HepG2 (cell line): ENCODE measurements around the gene KRTAP5-1. TPM values are rescaled to one million over a fixed set of nuclear protein-coding genes. Genes with fewer than 3 reads are reported as not detected.

ENCODE experiments used
- ATAC-seq: fragments of 200-7000 bp; cut with Tn5 transposase; 3 replicates; pipeline ENCODE4 v1.9.1; 2020; ENCODE audit warnings: mild to moderate bottlenecking, moderate library complexity
- BruUV-seq: library from RNA; stranded (reverse); fragments of 400-500 nt; replicated peaks from 2 replicates; lab custom pipeline; 2021; lab: Mats Ljungman, UMichigan
- CTCF ChIA-PET: fragments of 300-600 bp; formaldehyde crosslinking; extraction: SDS; loops from one replicate; lab custom pipeline; 2021; ENCODE audit warnings: low total read pairs, inconsistent platforms, low intra/inter-chr PET ratio; lab: Yijun Ruan, JAX
- POLR2A ChIA-PET: fragments of 350-600 bp; sonication (Branson Sonifier 250); formaldehyde crosslinking; loops from one replicate; lab custom pipeline; 2020; ENCODE audit warnings: antibody characterized with exemption, inconsistent platforms; lab: Yijun Ruan, JAX
- DNase-seq: peaks from one replicate; pipeline ENCODE4 v3.0.0-alpha.2; 2015; ENCODE audit warnings: low spot score
- FAIRE-seq: peaks from 3 replicates; lab custom pipeline; 2011; peaks lifted over from hg19 to GRCh38; lab: Jason Lieb, UNC
- H2AFZ ChIP-seq: one replicate; pipeline ENCODE4 v1.6.1; 2011; ENCODE audit warnings: low read length, inconsistent platforms
- H3K27ac ChIP-seq: fragments of 300-600 bp; 3 replicates; pipeline ENCODE4 v1.8.0; 2011; ENCODE audit warnings: mixed run types, mild to moderate bottlenecking, mixed read lengths, low read length, inconsistent platforms; ENCODE audit not compliant: insufficient read depth; ENCODE audit errors: extremely low read length
- H3K27me3 ChIP-seq, 2 experiments: fragments of 200-600 bp in 1 of 2; 2 replicates in 1 of 2; 3 replicates in 1 of 2; pipeline versions ENCODE4 v1.6.0 to v1.8.0; 2011; ENCODE audit warnings: low read length in 2 of 2, mild to moderate bottlenecking in 2 of 2, moderate library complexity in 2 of 2, inconsistent platforms in 1 of 2; ENCODE audit not compliant: insufficient read depth in 2 of 2, control insufficient read depth in 1 of 2
- H3K36me3 ChIP-seq, 2 experiments: fragments of 200-600 bp in 1 of 2; replicated peaks in 1 of 2; 2 replicates in 1 of 2; 3 replicates in 1 of 2; pipeline versions ENCODE4 v1.5.1 to v1.8.0; 2011; ENCODE audit warnings: low read length in 2 of 2, inconsistent platforms in 1 of 2; ENCODE audit not compliant: insufficient read depth in 2 of 2, control insufficient read depth in 1 of 2
- H3K4me1 ChIP-seq: 2 replicates; pipeline ENCODE4 v1.5.1; 2012; ENCODE audit warnings: low read length, inconsistent platforms; ENCODE audit not compliant: insufficient read depth
- H3K4me2 ChIP-seq: 2 replicates; pipeline ENCODE4 v1.6.0; 2011; ENCODE audit warnings: low read depth, low read length, inconsistent platforms
- H3K4me3 ChIP-seq, 3 experiments: fragments of 200-600 bp in 1 of 3; sonication (generic), shearing (Covaris generic) in 1 of 3; replicated peaks in 1 of 3; 2 replicates each; pipeline ENCODE4 v1.5.1; 2011 to 2016; ENCODE audit warnings: low read length in 3 of 3, inconsistent platforms in 2 of 3, low read depth in 2 of 3, mild to moderate bottlenecking in 2 of 3, control low read depth in 1 of 3, mixed read lengths in 1 of 3; ENCODE audit not compliant: insufficient read depth in 1 of 3
- H3K79me2 ChIP-seq: one replicate; pipeline ENCODE4 v1.6.1; 2011; ENCODE audit warnings: low read length, inconsistent platforms; ENCODE audit not compliant: insufficient read depth
- H3K9ac ChIP-seq: 2 replicates; pipeline ENCODE4 v1.6.0; 2011; ENCODE audit warnings: mild to moderate bottlenecking, low read depth, low read length, inconsistent platforms; ENCODE audit not compliant: insufficient read depth
- H3K9me3 ChIP-seq: 2 replicates; pipeline ENCODE4 v1.5.1; 2012; ENCODE audit warnings: mild to moderate bottlenecking, low read length
- H4K20me1 ChIP-seq: 2 replicates; pipeline ENCODE4 v1.6.0; 2011; ENCODE audit warnings: inconsistent platforms, mild to moderate bottlenecking, low read length, moderate library complexity; ENCODE audit not compliant: insufficient read depth
- AHR ChIP-seq: IDR thresholded peaks from 2 replicates; pipeline ENCODE4 v1.6.1; 2018; ENCODE audit warnings: missing genetic modification reagents, missing compliant biosample characterization
- FOXO1 ChIP-seq: sonication (generic); formaldehyde crosslinking; IDR thresholded peaks from 2 replicates; pipeline ENCODE4 v1.4.0; 2020; ENCODE audit warnings: missing genetic modification reagents
- KLF11 ChIP-seq: IDR thresholded peaks from 2 replicates; pipeline ENCODE4 v1.6.1; 2016; ENCODE audit warnings: missing compliant biosample characterization
- NFE2L2 ChIP-seq: fragments of 150-350 bp; IDR thresholded peaks from 2 replicates; pipeline ENCODE4 v1.6.1; 2014; ENCODE audit warnings: low read length
- RFX5 ChIP-seq: IDR thresholded peaks from 2 replicates; pipeline ENCODE4 v1.6.1; 2011; ENCODE audit warnings: low read depth, low read length, improper control_type of control experiment
- TCF7 ChIP-seq: sonication (generic); IDR thresholded peaks from 2 replicates; pipeline ENCODE4 v1.6.1; 2016; ENCODE audit warnings: antibody characterized with exemption, low read depth
- ZEB1 ChIP-seq: IDR thresholded peaks from 2 replicates; pipeline ENCODE4 v1.6.1; 2012; ENCODE audit warnings: mild to moderate bottlenecking, low read depth, inconsistent platforms; ENCODE audit not compliant: insufficient replicate concordance
- ZNF496 ChIP-seq: sonication (generic); formaldehyde crosslinking; IDR thresholded peaks from 2 replicates; pipeline ENCODE4 v1.8.1; 2023; ENCODE audit warnings: mild to moderate bottlenecking, moderate library complexity, missing genetic modification reagents; ENCODE audit not compliant: insufficient replicate concordance
- WGBS: methylation state at CpG from one replicate; pipeline ENCODE4 v1.1.6; 2017; ENCODE audit warnings: low lambda C conversion rate; 5-methylcytosine and 5-hydroxymethylcytosine counted together
- in situ Hi-C: cut with HindIII; loops from 2 replicates; pipeline ENCODE4 v1.10.0; 2017; ENCODE audit warnings: low pct_unique_long_range_greater_than_20kb; ENCODE audit not compliant: extremely low pct_ligation_motif_present
- intact Hi-C: fragments of 100-400 bp; cut with micrococcal nuclease; formaldehyde crosslinking; loops from one replicate; pipeline ENCODE4 v1.10.0; 2022; ENCODE audit not compliant: unreplicated experiment
- polyA plus RNA-seq, 8 experiments: library from polyadenylated mRNA; depleted of rRNA in 3 of 8; stranded (reverse) in 7 of 8; unstranded in 1 of 8; fragments of >200 nt; fragmentation: Illumina TruSeq in 4 of 8; extraction: Trizol in 4 of 8; gene quantifications; 2 replicates each; pipeline versions ENCODE4 v1.2.1 to v1.2.3, GENCODE V29; 2011 to 2016; ENCODE audit warnings: low read depth in 4 of 8, missing spikeins in 1 of 8, mixed read lengths in 1 of 8; ENCODE audit not compliant: insufficient read depth in 1 of 8
- total RNA-seq, 5 experiments: library from RNA; depleted of rRNA; stranded (reverse); fragments of >200 nt; fragmentation: Illumina TruSeq; extraction: Trizol; gene quantifications; 2 replicates each; pipeline ENCODE4 v1.2.3, GENCODE V29; 2016; ENCODE audit warnings: low read depth in 1 of 5
- TF ChIP-seq, protein P1 (sequence below), 2 experiments: sonication (generic) in 1 of 2; formaldehyde crosslinking in 1 of 2; IDR thresholded peaks; 2 replicates each; pipeline versions ENCODE4 v1.4.0 to v1.6.1; 2016 to 2020; ENCODE audit warnings: borderline replicate concordance in 1 of 2, low read depth in 1 of 2, mild to moderate bottlenecking in 1 of 2, missing genetic modification reagents in 1 of 2
- TF ChIP-seq, protein P2 (sequence below): sonication (generic); formaldehyde crosslinking; IDR thresholded peaks from 2 replicates; pipeline ENCODE4 v1.4.0; 2020; ENCODE audit warnings: missing genetic modification reagents
- TF ChIP-seq, protein P3 (sequence below): sonication (generic); formaldehyde crosslinking; IDR thresholded peaks from 2 replicates; pipeline ENCODE4 v1.4.0; 2020; ENCODE audit warnings: mild to moderate bottlenecking, missing genetic modification reagents, borderline replicate concordance
- TF ChIP-seq, protein P4 (sequence below): sonication (generic); formaldehyde crosslinking; IDR thresholded peaks from 2 replicates; pipeline ENCODE4 v1.5.1; 2020; ENCODE audit warnings: mild to moderate bottlenecking, missing genetic modification reagents, moderate library complexity

The KRTAP5-1 gene
- total and polyA plus RNA-seq, 2 of the 13 experiments (the other 11 are each of a cell fraction or from before 2014, with no cell fraction given), result not detected

DNA sequence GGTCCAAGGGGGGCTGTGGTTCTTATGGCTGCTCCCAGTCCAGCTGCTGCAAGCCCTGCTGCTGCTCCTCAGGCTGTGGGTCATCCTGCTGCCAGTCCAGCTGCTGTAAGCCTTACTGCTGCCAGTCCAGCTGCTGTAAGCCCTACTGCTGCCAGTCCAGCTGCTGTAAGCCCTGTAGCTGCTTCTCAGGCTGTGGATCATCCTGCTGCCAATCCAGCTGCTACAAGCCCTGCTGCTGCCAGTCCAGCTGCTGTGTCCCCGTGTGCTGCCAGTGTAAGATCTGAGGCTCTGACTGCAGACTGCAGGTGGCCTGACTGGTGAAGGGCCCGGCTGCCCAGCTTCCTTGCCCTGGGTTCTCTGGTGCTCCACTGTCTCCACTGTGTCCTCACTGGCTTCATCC, 45.2 kb upstream of the KRTAP5-1 start:
- no TSS peak for BruUV-seq
- H3K9ac ChIP-seq, result no peak overlapping the region
- intact Hi-C loops (no loop called here), in situ Hi-C loops (no loop called here)
- no peak for DNase-seq
- H4K20me1 ChIP-seq, result no peaks in the 10 kb centered on the region
- CTCF ChIA-PET, result no interaction called here
- H2AFZ ChIP-seq, result no peak overlapping the region
- H3K4me2 ChIP-seq, result no peak overlapping the region
- H3K27ac ChIP-seq, result no peak overlapping the region
- no peak overlapping the region for H3K4me3 ChIP-seq
- no peak for FAIRE-seq
- peaks cover 14 to 71% of the 10 kb centered on the region in 2 experiments for H3K27me3 ChIP-seq
- WGBS, result no CpG with 5 or more reads among the region's 2 CpGs
- POLR2A ChIA-PET, result no interaction called here
- no peaks in the 10 kb centered on the region for H3K79me2 ChIP-seq
- H3K4me1 ChIP-seq, result no peaks in the 10 kb centered on the region
- no peak for ATAC-seq
- no peaks in the 10 kb centered on the region for H3K36me3 ChIP-seq
- no peaks in the 10 kb centered on the region for H3K9me3 ChIP-seq
- TF ChIP-seq, protein P1, sequence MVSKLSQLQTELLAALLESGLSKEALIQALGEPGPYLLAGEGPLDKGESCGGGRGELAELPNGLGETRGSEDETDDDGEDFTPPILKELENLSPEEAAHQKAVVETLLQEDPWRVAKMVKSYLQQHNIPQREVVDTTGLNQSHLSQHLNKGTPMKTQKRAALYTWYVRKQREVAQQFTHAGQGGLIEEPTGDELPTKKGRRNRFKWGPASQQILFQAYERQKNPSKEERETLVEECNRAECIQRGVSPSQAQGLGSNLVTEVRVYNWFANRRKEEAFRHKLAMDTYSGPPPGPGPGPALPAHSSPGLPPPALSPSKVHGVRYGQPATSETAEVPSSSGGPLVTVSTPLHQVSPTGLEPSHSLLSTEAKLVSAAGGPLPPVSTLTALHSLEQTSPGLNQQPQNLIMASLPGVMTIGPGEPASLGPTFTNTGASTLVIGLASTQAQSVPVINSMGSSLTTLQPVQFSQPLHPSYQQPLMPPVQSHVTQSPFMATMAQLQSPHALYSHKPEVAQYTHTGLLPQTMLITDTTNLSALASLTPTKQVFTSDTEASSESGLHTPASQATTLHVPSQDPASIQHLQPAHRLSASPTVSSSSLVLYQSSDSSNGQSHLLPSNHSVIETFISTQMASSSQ (IDR thresholded peaks at IDR 0.05; ENCODE audit: low read depth), result no peak
- TF ChIP-seq, protein P1 (CRISPR knock-in tag; IDR thresholded peaks at IDR 0.05; ENCODE audit: borderline replicate concordance), result no peak
- TF ChIP-seq, protein P2, sequence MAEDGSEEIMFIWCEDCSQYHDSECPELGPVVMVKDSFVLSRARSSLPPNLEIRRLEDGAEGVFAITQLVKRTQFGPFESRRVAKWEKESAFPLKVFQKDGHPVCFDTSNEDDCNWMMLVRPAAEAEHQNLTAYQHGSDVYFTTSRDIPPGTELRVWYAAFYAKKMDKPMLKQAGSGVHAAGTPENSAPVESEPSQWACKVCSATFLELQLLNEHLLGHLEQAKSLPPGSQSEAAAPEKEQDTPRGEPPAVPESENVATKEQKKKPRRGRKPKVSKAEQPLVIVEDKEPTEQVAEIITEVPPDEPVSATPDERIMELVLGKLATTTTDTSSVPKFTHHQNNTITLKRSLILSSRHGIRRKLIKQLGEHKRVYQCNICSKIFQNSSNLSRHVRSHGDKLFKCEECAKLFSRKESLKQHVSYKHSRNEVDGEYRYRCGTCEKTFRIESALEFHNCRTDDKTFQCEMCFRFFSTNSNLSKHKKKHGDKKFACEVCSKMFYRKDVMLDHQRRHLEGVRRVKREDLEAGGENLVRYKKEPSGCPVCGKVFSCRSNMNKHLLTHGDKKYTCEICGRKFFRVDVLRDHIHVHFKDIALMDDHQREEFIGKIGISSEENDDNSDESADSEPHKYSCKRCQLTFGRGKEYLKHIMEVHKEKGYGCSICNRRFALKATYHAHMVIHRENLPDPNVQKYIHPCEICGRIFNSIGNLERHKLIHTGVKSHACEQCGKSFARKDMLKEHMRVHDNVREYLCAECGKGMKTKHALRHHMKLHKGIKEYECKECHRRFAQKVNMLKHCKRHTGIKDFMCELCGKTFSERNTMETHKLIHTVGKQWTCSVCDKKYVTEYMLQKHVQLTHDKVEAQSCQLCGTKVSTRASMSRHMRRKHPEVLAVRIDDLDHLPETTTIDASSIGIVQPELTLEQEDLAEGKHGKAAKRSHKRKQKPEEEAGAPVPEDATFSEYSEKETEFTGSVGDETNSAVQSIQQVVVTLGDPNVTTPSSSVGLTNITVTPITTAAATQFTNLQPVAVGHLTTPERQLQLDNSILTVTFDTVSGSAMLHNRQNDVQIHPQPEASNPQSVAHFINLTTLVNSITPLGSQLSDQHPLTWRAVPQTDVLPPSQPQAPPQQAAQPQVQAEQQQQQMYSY (CRISPR knock-in tag), result no peak
- TF ChIP-seq AHR, result no peak
- TF ChIP-seq RFX5, result no peak
- no peak for TF ChIP-seq FOXO1
- no peak for TF ChIP-seq TCF7
- TF ChIP-seq, protein P3, sequence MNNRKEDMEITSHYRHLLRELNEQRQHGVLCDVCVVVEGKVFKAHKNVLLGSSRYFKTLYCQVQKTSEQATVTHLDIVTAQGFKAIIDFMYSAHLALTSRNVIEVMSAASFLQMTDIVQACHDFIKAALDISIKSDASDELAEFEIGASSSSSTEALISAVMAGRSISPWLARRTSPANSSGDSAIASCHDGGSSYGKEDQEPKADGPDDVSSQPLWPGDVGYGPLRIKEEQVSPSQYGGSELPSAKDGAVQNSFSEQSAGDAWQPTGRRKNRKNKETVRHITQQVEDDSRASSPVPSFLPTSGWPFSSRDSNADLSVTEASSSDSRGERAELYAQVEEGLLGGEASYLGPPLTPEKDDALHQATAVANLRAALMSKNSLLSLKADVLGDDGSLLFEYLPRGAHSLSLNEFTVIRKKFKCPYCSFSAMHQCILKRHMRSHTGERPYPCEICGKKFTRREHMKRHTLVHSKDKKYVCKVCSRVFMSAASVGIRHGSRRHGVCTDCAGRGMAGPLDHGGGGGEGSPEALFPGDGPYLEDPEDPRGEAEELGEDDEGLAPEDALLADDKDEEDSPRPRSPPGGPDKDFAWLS, result no peak
- TF ChIP-seq, protein P4, sequence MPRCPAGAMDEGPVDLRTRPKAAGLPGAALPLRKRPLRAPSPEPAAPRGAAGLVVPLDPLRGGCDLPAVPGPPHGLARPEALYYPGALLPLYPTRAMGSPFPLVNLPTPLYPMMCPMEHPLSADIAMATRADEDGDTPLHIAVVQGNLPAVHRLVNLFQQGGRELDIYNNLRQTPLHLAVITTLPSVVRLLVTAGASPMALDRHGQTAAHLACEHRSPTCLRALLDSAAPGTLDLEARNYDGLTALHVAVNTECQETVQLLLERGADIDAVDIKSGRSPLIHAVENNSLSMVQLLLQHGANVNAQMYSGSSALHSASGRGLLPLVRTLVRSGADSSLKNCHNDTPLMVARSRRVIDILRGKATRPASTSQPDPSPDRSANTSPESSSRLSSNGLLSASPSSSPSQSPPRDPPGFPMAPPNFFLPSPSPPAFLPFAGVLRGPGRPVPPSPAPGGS (CRISPR knock-in tag), result no peak
- no peak for TF ChIP-seq ZEB1
- no peak for TF ChIP-seq NFE2L2
- no peak for TF ChIP-seq ZNF496
- no peak for TF ChIP-seq KLF11 (CRISPR knock-in tag)
